H9 (cell line): Measurements from ENCODE around the gene RYR3. TPM values are rescaled to one million over a fixed set of nuclear protein-coding genes. Genes with fewer than 3 reads are reported as not detected.

Source experiments
- DNase-seq: peaks from one replicate; pipeline ENCODE4 v3.0.0-alpha.2; 2017
- H2AFZ ChIP-seq: one replicate; pipeline ENCODE4 v1.6.1; 2013; ENCODE audit warnings: mild to moderate bottlenecking, low read length, control low read depth, moderate library complexity
- H2AK5ac ChIP-seq: 2 replicates; pipeline ENCODE4 v1.6.1; 2013; ENCODE audit warnings: low read length, control low read depth, mixed read lengths; ENCODE audit not compliant: insufficient read length
- H2BK120ac ChIP-seq: one replicate; pipeline ENCODE4 v1.6.1; 2013; ENCODE audit warnings: low read depth, mild to moderate bottlenecking, low read length, control low read depth, inconsistent platforms; ENCODE audit not compliant: poor library complexity, severe bottlenecking
- H2BK12ac ChIP-seq: 2 replicates; pipeline ENCODE4 v1.6.1; 2013; ENCODE audit warnings: low read length, control low read depth, mixed read lengths, low read depth; ENCODE audit not compliant: insufficient read length
- H2BK15ac ChIP-seq: 2 replicates; pipeline ENCODE4 v1.6.1; 2013; ENCODE audit warnings: low read depth, low read length, control low read depth
- H2BK20ac ChIP-seq: one replicate; pipeline ENCODE4 v1.6.1; 2013; ENCODE audit warnings: low read depth, mild to moderate bottlenecking, low read length, control low read depth, inconsistent platforms; ENCODE audit not compliant: poor library complexity, severe bottlenecking
- H2BK5ac ChIP-seq: 2 replicates; pipeline ENCODE4 v1.6.1; 2013; ENCODE audit warnings: low read length, control low read depth, mixed read lengths; ENCODE audit not compliant: insufficient read length
- H3K14ac ChIP-seq: 2 replicates; pipeline ENCODE4 v1.6.1; 2013; ENCODE audit warnings: low read length, control low read depth; ENCODE audit not compliant: insufficient read depth
- H3K18ac ChIP-seq: 2 replicates; pipeline ENCODE4 v1.6.1; 2013; ENCODE audit warnings: low read depth, mild to moderate bottlenecking, mixed read lengths, low read length, control low read depth; ENCODE audit not compliant: insufficient read length
- H3K23ac ChIP-seq: 2 replicates; pipeline ENCODE4 v1.6.1; 2013; ENCODE audit warnings: low read length, control low read depth, mixed read lengths, low read depth; ENCODE audit not compliant: insufficient read length
- H3K23me2 ChIP-seq: 2 replicates; pipeline ENCODE4 v1.6.1; 2013; ENCODE audit warnings: low read depth, mild to moderate bottlenecking, mixed read lengths, low read length, control low read depth; ENCODE audit not compliant: insufficient read length, poor library complexity, severe bottlenecking
- H3K27ac ChIP-seq: 2 replicates; pipeline ENCODE4 v1.5.1; 2013; ENCODE audit warnings: low read length, control low read depth, mixed read lengths, low read depth; ENCODE audit not compliant: insufficient read length
- H3K27me3 ChIP-seq: 2 replicates; pipeline ENCODE4 v1.6.1; 2013; ENCODE audit warnings: low read length, control low read depth, inconsistent platforms; ENCODE audit not compliant: insufficient read depth
- H3K4ac ChIP-seq: 2 replicates; pipeline ENCODE4 v1.6.1; 2013; ENCODE audit warnings: low read depth, mild to moderate bottlenecking, control low read depth, inconsistent platforms, low read length, moderate library complexity
- H3K4me1 ChIP-seq: 2 replicates; pipeline ENCODE4 v1.6.1; 2013; ENCODE audit warnings: low read length, control low read depth, inconsistent platforms; ENCODE audit not compliant: insufficient read depth
- H3K4me2 ChIP-seq: 2 replicates; pipeline ENCODE4 v1.6.1; 2013; ENCODE audit warnings: low read length, control low read depth, mixed read lengths; ENCODE audit not compliant: insufficient read length, insufficient read depth
- H3K56ac ChIP-seq: 2 replicates; pipeline ENCODE4 v1.6.1; 2013; ENCODE audit warnings: low read depth, mild to moderate bottlenecking, mixed read lengths, low read length, control low read depth; ENCODE audit not compliant: insufficient read length
- H3K79me1 ChIP-seq: 2 replicates; pipeline ENCODE4 v1.6.1; 2013; ENCODE audit warnings: low read depth, mild to moderate bottlenecking, moderate library complexity, low read length, control low read depth, inconsistent platforms; ENCODE audit not compliant: insufficient read depth, poor library complexity, severe bottlenecking
- H3K79me2 ChIP-seq: 2 replicates; pipeline ENCODE4 v1.6.1; 2013; ENCODE audit warnings: low read length, control low read depth, inconsistent platforms; ENCODE audit not compliant: insufficient read depth
- H3K9ac ChIP-seq: 2 replicates; pipeline ENCODE4 v1.6.1; 2013; ENCODE audit warnings: low read length, control low read depth, mixed read lengths; ENCODE audit not compliant: insufficient read length; ENCODE audit errors: extremely low read depth
- H3K9me3 ChIP-seq: one replicate; pipeline ENCODE4 v1.6.1; 2013; ENCODE audit warnings: low read depth, low read length, inconsistent platforms; ENCODE audit not compliant: control insufficient read depth
- H3T11ph ChIP-seq: one replicate; pipeline ENCODE4 v1.6.1; 2013; ENCODE audit warnings: mild to moderate bottlenecking, low read length, control low read depth, inconsistent platforms
- H4K20me1 ChIP-seq: one replicate; pipeline ENCODE4 v1.6.1; 2013; ENCODE audit not compliant: control insufficient read depth, insufficient read length, insufficient read depth
- H4K5ac ChIP-seq: 2 replicates; pipeline ENCODE4 v1.6.1; 2013; ENCODE audit warnings: low read depth, mild to moderate bottlenecking, mixed read lengths, low read length, control low read depth; ENCODE audit not compliant: insufficient read length
- H4K8ac ChIP-seq: replicated peaks from 2 replicates; pipeline ENCODE4 v1.6.1; 2013; ENCODE audit warnings: low read length, control low read depth, mixed read lengths, low read depth; ENCODE audit not compliant: insufficient read length
- H4K91ac ChIP-seq: 2 replicates; pipeline ENCODE4 v1.6.1; 2013; ENCODE audit warnings: low read depth, mild to moderate bottlenecking, moderate library complexity, mixed read lengths, low read length, control low read depth; ENCODE audit not compliant: insufficient read length
- H3K27ac Mint-ChIP-seq, 3 experiments: 2 replicates in 2 of 3; 3 replicates in 1 of 3; pipeline ENCODE4 v1.8.0; 2020 to 2021; ENCODE audit warnings: mixed read lengths in 3 of 3, mild to moderate bottlenecking in 1 of 3, moderate library complexity in 1 of 3
- H3K27me3 Mint-ChIP-seq: 2 replicates; pipeline ENCODE4 v1.8.0; 2021; ENCODE audit warnings: low read depth, mild to moderate bottlenecking, moderate library complexity, mixed read lengths
- H3K36me3 Mint-ChIP-seq, 3 experiments: 2 replicates in 2 of 3; 3 replicates in 1 of 3; pipeline ENCODE4 v1.8.0; 2020 to 2021; ENCODE audit warnings: low read depth in 3 of 3, mixed read lengths in 3 of 3; ENCODE audit not compliant: insufficient read depth in 1 of 3
- H3K4me1 Mint-ChIP-seq, 2 experiments: 2 replicates each; pipeline ENCODE4 v1.8.0; 2020; ENCODE audit warnings: mixed read lengths in 2 of 2
- H3K4me3 Mint-ChIP-seq, 2 experiments: 2 replicates in 1 of 2; 3 replicates in 1 of 2; pipeline ENCODE4 v1.8.0; 2020 to 2021; ENCODE audit warnings: mild to moderate bottlenecking in 2 of 2, mixed read lengths in 2 of 2, moderate library complexity in 1 of 2
- H3K9me3 Mint-ChIP-seq, 2 experiments: 2 replicates in 1 of 2; 3 replicates in 1 of 2; pipeline ENCODE4 v1.8.0; 2020; ENCODE audit warnings: mild to moderate bottlenecking in 2 of 2, mixed read lengths in 2 of 2, moderate library complexity in 1 of 2
- WGBS: extraction: QIAGEN DNeasy Blood & Tissue Kit; methylation state at CpG from one replicate; pipeline ENCODE4 v1.1.7; 2013; ENCODE audit warnings: missing lambda C conversion rate, low lambda C conversion rate, mixed read lengths; ENCODE audit not compliant: insufficient read length; ENCODE audit errors: extremely low coverage; 5-methylcytosine and 5-hydroxymethylcytosine counted together
- total RNA-seq: library from RNA; stranded (reverse); gene quantifications from 2 replicates; pipeline ENCODE4 v1.2.1, GENCODE V29; 2021
- TF ChIP-seq, protein P1 (sequence below): fragments of 200-600 bp; sonication (generic); conservative IDR thresholded peaks from 3 replicates; pipeline ENCODE4 v1.8.0; 2021; ENCODE audit warnings: antibody characterized with exemption, mild to moderate bottlenecking

RYR3 gene
- total RNA-seq, 1 experiment from 2014 or later: 0.85 TPM

DNA sequence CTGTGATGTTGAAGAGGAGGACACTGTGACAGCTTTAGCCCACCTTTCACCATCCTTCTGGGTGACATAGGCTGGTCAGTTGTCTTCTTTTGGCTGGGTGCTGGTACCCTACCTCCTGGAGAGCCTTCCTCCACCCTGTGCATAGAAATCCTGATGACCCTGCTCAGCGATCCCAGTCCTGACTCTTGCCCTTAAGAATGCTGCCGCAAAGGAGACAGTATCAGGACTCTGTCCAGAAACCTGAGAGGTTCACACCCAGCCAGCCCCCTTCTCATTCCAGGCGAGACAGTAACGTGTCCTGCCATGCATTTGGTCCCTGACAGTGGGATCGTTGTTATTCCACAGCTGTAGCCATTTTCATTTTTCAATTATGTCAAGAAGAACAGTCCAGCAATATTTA, 344.7 kb downstream of the RYR3 start:
- H3K56ac ChIP-seq: no peak overlapping the region
- no peak overlapping the region for H2BK5ac ChIP-seq
- Mint-ChIP-seq H3K36me3 (no peaks in the 10 kb centered on the region), H3K4me1 (peaks cover 0 to 2% of the 10 kb centered on the region in 2 experiments; a peak in 1 of 4 replicates), H3K27ac (no peak overlapping the region), H3K27me3 (no peaks in the 10 kb centered on the region), H3K9me3 (peaks cover 0 to 3% of the 10 kb centered on the region in 2 experiments; a peak in 1 of 5 replicates), H3K4me3 (no peak overlapping the region)
- H3K27me3 ChIP-seq: no peaks in the 10 kb centered on the region
- H2AK5ac ChIP-seq: no peak overlapping the region
- no peak overlapping the region for H2AFZ ChIP-seq
- no peaks in the 10 kb centered on the region for H3K79me1 ChIP-seq
- H4K5ac ChIP-seq: no peak overlapping the region
- no CpG with 5 or more reads among the region's 5 CpGs for WGBS
- H4K8ac ChIP-seq: no peak overlapping the region
- DNase-seq: no peak
- no peak overlapping the region for H4K91ac ChIP-seq
- H4K20me1 ChIP-seq: no peaks in the 10 kb centered on the region
- H2BK15ac ChIP-seq: no peak overlapping the region
- no peak overlapping the region for H2BK20ac ChIP-seq
- H3K4ac ChIP-seq: no peak overlapping the region
- no peak overlapping the region for H2BK12ac ChIP-seq
- no peak overlapping the region for H3K27ac ChIP-seq
- H3K4me1 ChIP-seq: no peaks in the 10 kb centered on the region
- H3K23ac ChIP-seq: no peak overlapping the region
- TF ChIP-seq, protein P1, sequence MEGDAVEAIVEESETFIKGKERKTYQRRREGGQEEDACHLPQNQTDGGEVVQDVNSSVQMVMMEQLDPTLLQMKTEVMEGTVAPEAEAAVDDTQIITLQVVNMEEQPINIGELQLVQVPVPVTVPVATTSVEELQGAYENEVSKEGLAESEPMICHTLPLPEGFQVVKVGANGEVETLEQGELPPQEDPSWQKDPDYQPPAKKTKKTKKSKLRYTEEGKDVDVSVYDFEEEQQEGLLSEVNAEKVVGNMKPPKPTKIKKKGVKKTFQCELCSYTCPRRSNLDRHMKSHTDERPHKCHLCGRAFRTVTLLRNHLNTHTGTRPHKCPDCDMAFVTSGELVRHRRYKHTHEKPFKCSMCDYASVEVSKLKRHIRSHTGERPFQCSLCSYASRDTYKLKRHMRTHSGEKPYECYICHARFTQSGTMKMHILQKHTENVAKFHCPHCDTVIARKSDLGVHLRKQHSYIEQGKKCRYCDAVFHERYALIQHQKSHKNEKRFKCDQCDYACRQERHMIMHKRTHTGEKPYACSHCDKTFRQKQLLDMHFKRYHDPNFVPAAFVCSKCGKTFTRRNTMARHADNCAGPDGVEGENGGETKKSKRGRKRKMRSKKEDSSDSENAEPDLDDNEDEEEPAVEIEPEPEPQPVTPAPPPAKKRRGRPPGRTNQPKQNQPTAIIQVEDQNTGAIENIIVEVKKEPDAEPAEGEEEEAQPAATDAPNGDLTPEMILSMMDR: no peak
- no peaks in the 10 kb centered on the region for H3K9me3 ChIP-seq
- no peak overlapping the region for H3K9ac ChIP-seq
- no peak overlapping the region for H3K4me2 ChIP-seq
- H3K23me2 ChIP-seq: no peaks in the 10 kb centered on the region
- H3K79me2 ChIP-seq: no peaks in the 10 kb centered on the region
- H3T11ph ChIP-seq: no peak overlapping the region
- no peak overlapping the region for H2BK120ac ChIP-seq
- no peak overlapping the region for H3K18ac ChIP-seq
- no peak overlapping the region for H3K14ac ChIP-seq
